ENCODE measurements around the gene FOXK2.

The FOXK2 gene

DNA sequence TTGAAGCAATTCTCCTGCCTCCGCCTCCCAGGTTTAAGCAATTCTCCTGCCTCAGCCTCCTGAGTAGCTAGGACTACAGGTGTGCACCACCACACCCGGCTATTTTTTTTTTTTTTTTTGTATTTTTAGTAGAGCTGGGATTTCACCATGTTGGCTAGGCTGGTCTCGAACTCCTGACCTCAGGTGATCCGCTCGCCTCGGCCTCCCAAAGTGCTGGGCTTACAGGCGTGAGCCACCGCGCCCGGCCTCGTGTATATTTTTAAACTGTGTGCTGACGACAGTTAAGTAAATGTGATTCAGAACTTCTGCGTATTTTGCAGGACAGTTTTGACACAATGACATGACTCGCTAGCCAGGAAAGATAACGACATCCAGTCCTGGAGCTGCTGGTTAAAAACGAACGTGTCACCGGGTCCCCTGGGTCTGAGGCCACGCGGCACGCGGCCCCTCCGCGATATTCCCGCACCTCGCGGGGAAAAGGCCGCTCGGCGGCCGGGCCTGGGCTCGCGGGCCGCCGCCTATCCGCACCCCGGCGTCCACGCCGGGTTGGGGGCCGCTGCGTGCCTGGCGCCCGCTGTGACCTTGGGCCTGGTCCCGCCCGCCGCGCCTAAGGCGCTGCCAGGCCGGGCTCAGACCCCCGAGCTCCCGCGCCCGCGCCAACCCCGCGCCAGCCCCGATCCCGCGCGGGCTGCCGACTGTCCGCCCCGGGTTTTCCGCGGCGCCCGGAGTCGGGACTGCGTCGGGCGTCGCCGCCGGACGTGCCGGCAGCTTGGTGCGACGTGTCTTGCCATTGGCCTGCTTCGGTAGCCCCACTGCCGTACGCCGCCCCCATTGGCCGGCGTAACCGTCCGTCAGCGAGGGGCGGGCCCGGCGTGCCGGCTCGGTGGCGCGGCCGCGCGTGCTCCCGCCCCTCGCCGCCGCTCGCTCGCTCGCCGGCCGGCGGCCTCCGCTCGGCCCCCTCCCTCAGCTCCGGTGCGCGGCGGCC is at the start of gene FOXK2:
FOXK2 (plus strand) TSS at position 907 of the 985 bp plus-strand sequence. CDS start 157 bp downstream, outside the sequence.
- DNase-seq: peak; percentile 83

DNA sequence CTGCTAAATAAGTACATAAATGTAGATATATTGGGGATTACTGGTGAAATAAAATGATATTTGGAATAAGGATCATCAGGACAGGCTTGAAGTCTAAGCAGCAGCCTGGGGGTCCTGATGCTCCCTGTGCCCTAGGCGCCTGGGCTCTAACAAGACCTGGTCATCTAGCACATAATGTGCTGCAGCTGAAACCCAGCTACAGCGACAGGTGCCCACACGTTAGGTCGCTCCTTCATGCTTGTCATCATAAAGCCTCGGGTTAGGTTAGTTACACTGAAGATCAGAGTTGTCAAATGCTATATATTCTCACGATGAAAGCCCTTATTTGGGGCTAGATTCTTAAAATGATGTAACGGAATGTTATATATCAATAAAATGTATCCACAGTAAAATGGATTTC is 49.5 kb upstream of the FOXK2 start:
- no peak for DNase-seq

DNA sequence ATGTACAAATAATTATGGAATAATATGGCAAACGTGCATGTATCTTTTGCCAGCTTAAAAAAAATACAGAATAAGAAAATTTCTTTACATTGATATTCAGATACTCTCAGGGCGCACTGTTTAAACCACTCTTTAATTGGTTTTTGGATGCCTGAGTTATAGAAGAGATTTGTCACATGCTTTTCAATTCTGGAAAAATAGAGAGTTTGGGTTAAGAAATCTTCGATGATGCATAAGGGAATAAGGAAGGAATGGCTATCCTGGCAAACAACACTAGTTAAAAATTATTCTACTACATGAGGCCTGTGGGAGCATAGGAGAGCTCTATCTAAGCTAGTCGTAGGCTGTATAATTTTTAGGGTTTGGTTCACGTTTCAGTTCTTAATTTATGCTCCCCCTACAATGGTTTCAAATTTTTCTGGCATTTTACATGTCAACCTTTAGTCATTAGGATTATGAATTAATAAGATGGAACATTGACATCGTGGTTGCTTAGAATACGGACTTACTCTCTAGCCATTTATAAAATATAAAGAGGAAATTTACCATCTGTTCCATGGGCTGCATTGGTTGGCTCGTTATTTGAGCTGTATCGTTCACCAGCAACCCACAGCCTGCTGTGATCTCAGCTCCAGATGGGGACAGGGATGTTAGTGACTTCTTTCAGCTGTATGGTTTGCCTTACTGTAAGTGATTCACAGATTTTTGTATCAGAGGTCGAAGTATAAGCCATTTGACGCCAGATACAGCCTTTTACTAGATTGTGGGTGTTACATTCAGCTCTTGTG is 45.1 kb upstream of the FOXK2 start:
- no peak for DNase-seq

DNA sequence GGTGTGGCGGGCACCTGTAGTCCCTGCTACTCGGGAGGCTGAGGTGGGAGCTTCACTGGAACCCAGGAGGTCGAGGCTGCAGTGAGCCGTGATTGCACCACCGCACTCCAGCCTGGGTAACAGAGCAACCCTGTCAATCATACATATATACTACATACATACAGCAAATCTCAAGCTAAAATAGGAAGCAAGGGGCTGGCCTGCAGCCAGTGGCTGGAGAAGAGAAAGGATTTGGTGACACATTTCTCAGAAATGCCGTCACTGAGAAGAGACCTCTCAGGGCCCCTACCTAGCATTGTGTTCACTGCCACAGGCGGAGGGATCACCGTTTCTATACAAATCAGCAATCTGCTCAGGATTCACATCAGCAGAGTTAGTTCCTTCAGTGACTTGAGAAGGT is 44.1 kb upstream of the FOXK2 start:
- DNase-seq: no peak

DNA sequence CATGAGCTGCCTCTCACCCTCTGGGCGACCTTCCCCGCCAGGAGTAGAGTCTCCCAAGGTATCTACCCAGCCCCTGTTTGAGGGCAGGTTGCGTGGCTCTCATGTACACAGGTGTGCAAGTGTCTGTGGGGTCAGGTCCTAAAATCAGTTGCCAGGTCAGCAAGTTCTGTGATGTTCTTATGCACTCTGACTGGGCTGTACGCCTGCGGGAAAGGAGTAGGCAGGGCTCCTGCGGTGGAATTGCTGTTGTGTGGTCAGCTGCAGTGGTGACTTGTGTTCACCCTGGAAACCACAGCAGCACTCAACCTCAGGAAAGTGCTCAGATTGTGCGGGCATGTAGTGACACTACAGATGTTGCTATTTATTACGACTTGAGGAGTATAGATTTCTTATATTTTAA is 41.6 kb upstream of the FOXK2 start:
- DNase-seq: no peak

DNA sequence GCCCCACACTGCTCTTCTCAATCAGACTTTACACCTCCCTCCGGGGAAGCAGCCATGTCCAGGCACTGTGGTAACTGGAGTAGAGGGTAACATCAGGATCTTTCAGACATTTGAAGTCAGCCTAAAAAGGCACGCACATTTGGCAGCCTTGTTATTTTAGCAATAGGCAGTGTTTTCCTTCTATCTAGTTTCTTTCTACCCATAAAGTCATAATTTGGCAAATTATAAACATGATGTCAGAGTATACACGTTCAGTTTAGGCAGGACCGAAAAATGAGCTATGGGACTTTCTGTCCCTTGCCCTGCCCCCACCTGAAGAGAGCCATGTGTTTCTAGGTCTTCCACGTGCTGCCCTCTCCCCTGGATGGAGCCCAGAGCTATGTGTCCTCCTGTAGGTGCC is 39.9 kb upstream of the FOXK2 start:
- no peak for DNase-seq

- no peak for DNase-seq
Measured at GRCh38 chr17:82480318-82480717, 39.2 kb upstream of the FOXK2 start.

DNA sequence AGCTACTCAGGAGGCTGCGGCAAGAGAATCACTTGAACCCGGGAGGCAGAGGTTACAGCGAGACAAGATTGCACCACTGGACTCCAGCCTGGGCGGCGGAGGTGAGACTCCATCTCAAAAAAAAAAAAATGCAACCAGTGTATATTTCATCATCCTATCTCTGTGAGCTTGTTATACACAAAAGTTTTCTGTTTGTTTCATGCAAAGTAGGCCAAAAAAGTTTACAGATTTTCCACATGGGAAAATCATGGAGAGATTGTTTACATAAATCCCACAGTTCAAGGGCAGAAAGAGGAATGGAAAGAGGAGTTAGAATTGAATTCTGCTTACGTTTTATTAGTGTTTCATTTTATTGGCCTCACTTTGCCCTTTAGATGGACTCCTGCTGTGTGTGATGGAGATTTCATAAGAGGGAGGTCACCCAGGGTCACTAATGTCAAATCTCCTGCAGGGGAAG is 36.3 kb upstream of the FOXK2 start:
- no peak for DNase-seq

DNA sequence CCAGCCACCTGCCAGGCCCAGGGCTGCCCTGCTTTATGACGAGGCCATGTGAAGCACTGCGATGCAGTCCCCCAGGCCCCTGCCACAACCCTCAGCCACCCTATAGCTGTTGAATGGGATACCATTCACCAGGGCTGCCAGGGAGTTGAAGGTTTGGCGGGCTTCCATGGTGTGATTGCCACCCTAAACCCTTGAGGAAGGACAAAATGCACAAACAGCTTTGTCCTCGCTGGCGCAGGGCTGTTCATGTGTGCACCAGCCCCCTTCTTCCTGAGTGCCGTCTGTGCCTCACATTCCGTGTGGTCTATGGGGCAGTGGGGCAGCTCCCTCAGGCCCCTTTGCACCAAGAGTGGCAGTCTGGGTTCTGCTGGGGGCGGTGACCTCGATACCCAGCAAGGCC is 35.7 kb upstream of the FOXK2 start:
- DNase-seq: no peak

GRCh38 chr17:82486231-82487094 is 33.1 kb upstream of the FOXK2 start:
- DNase-seq: no peak

DNA sequence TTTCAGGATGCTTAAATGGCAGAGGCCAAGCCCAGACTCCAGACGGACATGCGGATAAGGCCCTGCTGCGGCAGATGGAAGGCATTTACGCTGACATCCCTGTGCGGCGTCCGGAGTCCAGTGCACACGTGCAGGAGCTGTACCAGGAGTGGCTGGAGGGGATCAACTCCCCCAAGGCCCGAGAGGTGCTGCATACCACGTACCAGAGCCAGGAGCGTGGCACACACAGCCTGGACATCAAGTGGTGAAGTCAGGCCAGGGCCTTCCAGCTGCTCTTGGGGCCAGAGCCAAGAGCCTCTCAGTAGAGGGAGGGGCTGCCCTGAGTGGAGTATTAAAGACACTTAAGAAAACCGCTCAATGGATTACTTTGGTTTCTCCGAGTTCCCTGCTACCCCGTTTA is 31.6 kb upstream of the FOXK2 start:
- DNase-seq: no peak

GRCh38 chr17:82489117-82489516 is 30.4 kb upstream of the FOXK2 start:
- DNase-seq: no peak

DNA sequence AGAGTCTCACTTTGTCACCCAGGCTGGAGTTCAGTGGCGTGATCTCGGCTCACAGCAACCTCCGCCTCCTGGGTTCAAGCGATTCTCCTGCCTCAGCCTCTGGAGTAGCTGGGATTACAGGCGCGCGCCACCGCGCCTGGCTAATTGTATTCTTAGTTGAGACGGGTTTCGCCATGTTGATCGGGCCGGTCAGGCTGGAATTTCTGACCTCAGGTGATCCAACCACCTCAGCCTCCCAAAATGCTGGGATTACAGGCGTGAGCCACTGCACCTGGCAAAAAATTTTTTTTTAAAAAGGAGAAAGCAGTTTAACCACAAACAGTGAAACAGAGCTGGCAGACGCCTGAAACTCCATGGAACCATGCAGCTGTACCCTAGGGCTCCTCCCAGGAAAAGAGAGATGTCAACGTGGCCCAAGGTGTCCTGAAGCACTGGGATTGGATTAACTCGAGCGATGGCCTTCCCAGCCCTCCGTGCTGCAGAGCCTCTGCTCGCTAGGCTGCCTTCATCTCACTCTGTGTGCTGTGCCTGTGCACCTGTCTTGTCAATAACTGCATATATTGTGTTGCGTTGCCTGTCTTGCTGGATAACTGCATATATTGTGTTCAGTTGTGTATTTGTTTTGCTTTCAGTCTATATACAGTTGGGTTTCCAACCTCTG is 29.6 kb upstream of the FOXK2 start:
- DNase-seq: no peak

GRCh38 chr17:82490512-82491195 is 28.9 kb upstream of the FOXK2 start:
- no peak for DNase-seq

DNA sequence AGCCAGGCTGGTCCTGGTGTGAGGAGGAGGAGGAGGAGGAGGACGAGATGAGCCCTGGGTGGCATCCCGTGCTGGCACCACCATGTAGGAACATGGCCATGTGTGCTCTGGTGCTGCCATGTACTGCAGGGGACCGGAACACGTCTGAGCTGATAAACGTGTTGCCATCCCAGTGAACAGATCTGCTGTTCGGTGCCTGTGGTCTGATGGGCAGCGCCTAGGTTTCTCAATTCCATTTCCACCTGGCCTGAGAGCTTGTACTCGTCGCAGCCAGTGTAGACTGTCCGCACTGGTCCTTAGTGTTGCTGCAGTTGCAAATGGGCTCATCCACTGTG is 28.4 kb upstream of the FOXK2 start:
- no peak for DNase-seq

DNA sequence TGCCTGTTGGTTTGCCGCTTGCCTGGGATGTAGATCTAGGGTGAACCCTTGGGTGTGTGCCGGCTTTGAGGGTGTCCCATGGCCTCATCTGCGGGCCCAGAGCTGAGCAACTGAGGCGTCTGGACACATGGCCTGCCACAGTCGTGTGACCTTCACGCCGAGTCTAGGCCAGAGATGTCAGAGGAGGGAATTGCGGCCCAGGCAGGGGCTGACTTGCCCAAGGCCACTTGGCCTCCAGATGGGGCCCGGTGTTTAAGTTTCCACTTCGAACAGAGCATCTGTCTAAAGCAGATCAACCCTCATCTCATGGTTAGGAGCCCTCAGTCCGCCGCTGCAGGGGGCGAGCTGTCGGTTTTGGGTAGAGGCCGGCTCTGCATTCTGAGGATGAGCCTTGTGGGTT is 28.0 kb upstream of the FOXK2 start:
- DNase-seq: no peak

DNA sequence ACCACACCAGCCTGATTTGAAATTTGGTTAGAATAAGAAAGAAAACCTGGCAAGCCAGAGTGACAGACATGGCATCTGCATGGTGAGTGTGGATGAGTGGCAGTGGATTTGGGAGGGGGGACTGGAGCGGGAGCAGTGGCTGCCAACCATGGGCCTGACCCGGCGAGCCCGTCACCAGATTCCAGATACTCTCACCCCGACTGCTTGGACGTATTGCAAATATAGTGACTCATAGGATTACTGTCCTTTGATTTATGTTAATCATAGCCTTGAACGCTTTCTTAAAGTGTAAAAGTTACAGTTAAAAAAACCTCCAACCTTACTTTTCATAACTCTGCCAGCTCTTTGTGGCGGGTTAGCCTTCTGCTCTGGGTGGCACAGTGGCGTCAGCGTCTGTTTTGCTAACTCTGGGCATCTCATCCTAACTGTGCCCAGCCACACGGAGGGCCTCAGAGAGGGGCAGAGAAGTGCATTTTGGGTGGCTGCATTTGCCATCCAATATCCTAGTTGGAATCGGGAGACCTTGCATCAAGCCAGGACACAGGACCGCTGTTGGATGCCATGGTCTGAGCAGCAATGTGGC is 26.8 kb upstream of the FOXK2 start:
- no peak for DNase-seq

DNA sequence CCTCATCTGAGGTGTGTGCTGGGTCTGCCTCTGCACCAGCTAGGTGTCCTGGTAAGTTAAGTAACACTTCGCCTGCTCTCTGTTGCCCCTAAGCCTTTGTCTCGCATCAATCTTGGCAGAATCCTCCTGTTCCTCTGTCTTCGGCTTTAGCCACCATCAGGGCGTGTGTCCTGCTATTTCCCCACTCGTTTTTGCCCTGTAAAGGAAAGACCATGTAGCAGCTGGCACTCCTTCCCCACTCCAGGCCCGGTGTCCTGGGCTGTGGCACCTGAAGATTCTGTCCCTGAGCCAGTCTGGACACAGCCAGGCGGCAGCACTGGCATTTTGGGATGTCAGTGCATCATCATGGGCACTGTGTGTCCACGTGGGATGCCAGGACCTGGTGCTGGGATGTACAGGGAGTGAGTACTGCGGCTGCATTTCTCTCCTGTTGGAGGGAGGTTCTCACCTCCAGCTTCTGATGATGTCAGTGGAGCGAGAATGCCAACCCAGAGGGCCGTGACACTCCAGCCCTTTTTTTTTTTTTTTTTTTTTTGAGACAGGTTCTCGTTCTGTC is 26.2 kb upstream of the FOXK2 start:
- no peak for DNase-seq

- DNase-seq: peak; percentile 86
Measured at GRCh38 chr17:82494236-82495055, 25.1 kb upstream of the FOXK2 start.

DNA sequence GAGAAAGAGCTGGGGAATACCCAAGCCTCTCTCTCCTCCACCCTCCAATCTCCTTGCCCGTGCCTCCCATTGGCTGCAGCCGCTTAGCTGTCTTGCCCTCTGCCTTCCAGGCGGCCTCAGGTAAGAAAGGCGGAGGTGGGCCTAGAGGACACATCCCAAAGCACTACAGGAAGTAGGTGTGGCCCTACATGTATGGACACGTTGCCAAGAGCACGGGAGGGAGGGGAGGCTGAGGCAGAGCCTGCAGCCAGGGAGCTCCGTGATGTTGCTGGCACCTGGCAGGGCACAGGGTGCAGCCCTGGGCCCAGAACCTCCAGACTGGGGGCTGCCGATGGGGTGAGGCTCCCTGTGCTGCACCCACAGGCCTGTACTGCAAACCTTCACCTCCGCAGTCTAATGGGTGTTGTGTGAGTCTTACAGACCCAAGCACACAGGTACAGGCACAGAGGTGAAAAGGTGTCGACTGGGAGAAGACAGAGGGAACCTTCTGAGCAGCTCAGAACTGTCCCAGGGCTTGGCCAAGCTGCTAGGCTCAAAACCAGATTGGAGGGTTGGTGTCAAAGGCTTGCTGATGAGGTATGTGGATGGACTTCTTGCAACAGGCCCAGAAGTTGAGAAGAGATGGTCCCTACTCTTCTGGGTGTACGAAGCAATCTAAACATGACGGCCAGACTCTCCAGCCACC is 23.5 kb upstream of the FOXK2 start:
- no peak for DNase-seq
